HG03565 (cell line): ENCODE results near the gene CUL9.

Experiments
- ATAC-seq: cut with Tn5 transposase; IDR thresholded peaks from one replicate; pipeline ENCODE4 v1.9.1; 2021; ENCODE audit warnings: mild to moderate bottlenecking, moderate library complexity; ENCODE audit not compliant: unreplicated experiment

Gene CUL9

GRCh38 chr6:43193929-43194328, 11.9 kb downstream of the CUL9 start:
- ATAC-seq = no peak

- ATAC-seq = no peak
Observed at GRCh38 chr6:43196337-43196736, 14.3 kb downstream of the CUL9 start.

DNA sequence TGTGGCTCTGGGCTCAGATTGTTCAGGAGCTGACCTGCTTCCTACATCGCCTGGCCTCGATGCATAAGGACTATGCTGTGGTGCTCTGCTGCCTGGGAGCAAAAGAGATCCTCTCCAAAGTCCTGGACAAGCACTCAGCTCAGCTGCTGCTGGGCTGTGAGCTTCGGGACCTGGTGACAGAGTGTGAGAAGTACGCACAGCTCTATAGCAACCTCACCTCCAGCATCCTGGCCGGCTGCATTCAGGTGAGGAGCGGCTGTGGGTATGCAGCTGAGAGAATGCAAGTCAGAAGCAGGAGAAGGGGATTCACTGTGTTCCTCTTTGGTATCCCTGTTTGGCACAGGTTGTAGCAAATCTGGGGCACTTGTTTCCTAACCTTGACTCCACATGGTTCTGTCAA, 17.9 kb downstream of the CUL9 start:
- no peak for ATAC-seq

DNA sequence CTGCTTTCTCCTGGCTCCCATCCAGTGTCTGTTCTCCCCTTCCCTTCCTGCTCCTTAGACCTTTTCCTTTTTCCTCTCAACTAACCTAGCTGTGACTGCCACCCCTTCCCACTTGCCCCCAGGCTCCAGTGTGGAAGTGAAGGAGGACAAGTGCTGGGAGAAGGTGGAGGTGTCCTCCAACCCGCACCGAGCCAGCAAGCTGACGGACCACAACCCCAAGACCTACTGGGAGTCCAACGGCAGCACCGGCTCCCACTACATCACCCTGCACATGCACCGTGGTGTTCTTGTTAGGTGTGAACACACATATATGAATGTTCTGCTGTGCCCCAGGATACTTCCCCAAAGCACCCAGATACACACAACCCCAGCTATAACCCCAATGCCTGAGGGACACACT, 18.5 kb downstream of the CUL9 start:
- ATAC-seq = no peak

- ATAC-seq = no peak
Observed at GRCh38 chr6:43202451-43202850, 20.5 kb downstream of the CUL9 start.

- ATAC-seq = no peak
Observed at GRCh38 chr6:43203029-43203717, 21.2 kb downstream of the CUL9 start.

DNA sequence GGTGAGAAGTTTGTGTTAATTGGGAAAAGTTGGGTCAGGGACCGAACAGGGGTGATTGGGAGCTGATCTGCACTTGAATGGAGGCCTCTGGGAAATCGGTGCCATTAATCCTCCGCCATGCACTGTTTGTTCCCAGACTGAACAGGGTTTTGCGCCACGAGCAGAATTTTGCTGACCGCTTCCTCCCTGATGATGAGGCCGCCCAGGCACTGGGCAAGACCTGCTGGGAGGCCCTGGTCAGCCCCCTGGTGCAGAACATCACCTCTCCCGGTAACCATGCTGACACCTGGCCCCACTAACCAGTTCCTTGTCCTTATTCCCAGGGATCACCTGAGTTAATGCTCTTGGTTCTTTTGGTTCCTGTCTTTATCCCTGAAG, 21.7 kb downstream of the CUL9 start:
- ATAC-seq = no peak

- no peak for ATAC-seq
Observed at GRCh38 chr6:43204271-43205105, 22.5 kb downstream of the CUL9 start.

DNA sequence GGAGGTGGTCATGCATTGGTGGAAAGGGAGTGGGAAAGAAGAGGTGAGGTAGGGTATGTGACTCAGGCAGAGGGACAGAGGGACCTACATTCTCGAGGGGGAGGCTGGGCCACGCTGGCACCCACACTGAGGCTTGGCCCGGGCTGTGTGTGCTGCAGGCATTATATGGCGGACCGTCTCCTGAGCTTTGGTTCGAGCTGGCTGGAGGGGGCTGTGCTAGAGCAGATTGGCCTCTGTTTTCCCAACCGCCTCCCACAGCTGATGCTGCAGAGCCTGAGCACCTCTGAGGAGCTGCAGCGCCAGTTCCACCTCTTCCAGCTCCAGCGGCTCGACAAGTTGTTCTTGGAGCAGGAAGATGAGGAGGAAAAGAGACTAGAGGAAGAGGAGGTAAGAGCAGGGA, 23.9 kb downstream of the CUL9 start:
- ATAC-seq = no peak

DNA sequence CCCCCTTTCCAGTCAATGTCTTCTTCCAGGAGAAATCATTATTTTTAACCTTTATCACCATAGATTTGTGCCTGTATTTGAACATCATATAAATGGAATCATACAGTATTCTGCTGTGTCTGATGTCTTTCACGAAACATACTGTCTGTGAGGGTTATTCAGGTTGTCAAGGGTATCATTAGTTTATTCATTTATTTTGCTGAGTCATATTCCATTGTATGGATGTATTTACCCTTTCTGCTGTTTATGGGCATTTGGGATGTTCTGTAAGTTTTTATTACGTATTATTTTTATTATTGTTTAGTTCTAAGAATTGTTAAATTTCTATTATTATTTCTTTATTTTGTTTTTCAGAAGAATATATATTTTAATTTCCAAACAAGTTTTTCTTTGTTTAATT, 25.3 kb downstream of the CUL9 start:
- ATAC-seq = no peak

- ATAC-seq = no peak
Observed at GRCh38 chr6:43211955-43212354, 30.0 kb downstream of the CUL9 start.

GRCh38 chr6:43213431-43213830, 31.4 kb downstream of the CUL9 start:
- ATAC-seq = no peak

GRCh38 chr6:43215066-43215465, 33.1 kb downstream of the CUL9 start:
- no peak for ATAC-seq

- no peak for ATAC-seq
Observed at GRCh38 chr6:43216200-43216599, 34.2 kb downstream of the CUL9 start.

DNA sequence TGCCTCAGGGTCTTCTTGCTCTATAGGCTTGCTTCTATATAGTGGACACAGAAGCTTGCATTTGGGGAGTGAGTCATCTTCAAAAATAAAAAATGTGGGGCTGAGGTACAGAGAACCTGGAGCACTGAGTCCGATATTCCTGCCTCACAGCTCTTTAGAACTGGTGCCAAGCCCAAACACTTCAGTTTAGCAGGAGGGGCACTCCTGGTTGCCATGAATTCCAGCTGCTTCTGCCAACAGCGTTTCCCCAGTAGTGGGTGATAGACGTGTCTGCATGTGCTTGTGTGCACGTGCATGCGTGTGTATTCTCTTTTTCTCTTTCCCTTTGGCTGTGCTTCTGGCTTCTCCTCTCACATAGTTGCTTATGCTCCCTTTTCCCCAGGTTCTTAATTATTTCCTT, 35.4 kb downstream of the CUL9 start:
- no peak for ATAC-seq

DNA sequence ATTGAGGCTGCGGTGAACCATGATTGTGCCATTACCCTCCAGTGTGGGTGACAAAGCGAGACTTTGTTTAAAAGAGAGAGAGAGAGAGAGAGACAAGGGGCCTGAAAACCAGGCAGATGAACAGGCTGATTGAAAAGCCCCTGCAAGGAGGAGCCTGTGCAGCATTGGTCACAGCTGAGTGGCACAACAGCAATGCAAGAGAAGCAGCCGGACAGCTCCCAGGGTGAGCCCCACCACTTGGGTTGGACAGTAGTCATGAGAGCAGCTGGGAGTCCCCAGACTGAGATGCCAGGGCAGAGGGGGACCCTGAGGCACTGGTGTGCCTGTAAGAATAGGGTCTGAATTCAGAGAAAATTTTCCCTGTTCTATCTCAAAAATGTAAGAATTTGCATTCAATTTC, 37.1 kb downstream of the CUL9 start:
- ATAC-seq = no peak

GRCh38 chr6:43219814-43220213, 37.8 kb downstream of the CUL9 start:
- no peak for ATAC-seq

DNA sequence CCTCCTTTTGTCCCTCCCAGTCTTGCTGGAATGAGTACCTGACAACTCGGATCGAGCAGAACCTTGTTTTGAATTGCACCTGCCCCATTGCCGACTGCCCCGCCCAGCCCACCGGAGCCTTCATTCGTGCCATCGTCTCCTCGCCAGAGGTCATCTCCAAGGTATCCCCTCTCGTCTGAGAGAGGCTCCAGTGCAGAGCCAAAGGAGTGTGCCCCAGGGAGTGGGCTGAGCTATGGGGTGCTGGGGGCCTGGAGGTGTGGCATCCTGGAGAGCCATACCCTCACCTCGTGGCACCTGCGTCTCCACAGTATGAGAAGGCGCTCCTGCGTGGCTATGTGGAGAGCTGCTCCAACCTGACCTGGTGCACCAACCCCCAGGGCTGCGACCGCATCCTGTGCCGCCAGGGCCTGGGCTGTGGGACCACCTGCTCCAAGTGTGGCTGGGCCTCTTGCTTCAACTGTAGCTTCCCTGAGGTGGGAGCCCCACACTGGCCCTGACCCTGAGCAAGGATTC, 38.5 kb downstream of the CUL9 start:
- ATAC-seq = no peak

- ATAC-seq = no peak
Observed at GRCh38 chr6:43221046-43221972, 39.3 kb downstream of the CUL9 start.

DNA sequence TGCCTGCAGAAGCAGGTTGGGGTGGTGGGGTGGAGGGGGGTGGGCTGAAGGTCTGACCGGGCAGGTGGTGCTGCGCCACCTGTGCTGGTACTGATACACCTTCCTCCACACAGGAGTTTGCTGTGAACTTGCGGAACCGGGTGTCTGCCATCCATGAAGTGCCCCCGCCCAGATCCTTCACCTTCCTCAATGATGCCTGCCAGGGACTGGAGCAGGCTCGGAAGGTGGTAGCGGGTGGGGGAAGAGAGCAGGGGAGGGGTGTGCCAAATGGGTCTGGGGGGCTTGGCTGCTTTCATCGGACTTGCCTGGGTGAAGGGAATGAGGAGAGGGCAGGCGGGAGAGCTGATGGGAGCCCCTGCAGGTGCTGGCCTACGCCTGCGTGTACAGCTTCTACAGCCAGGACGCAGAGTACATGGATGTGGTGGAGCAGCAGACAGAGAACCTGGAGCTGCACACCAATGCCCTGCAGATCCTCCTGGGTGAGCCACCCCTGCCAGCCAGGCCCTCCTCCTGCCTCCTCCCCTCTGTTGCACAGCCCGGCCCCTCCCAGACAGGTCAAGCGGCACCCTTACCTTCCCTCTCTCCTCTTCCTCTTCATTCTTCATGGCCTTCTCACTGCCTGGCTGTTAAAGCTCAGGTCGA, 40.5 kb downstream of the CUL9 start:
- no peak for ATAC-seq

GRCh38 chr6:43223175-43223574, 41.2 kb downstream of the CUL9 start:
- ATAC-seq = no peak
